Calu3 (cell line): Measurements from ENCODE around the gene TTC33. TPM values are rescaled to one million over a fixed set of nuclear protein-coding genes. Genes with fewer than 3 reads are reported as not detected.

Source experiments
- BruUV-seq: library from RNA; stranded (reverse); fragments of 400-500 nt; replicated peaks from 2 replicates; lab custom pipeline; 2021; lab: Mats Ljungman, UMichigan
- CTCF ChIA-PET: fragments of 300-600 bp; sonication (Branson Sonifier 250); formaldehyde crosslinking; loops from one replicate; lab custom pipeline; 2022; ENCODE audit warnings: antibody characterized with exemption; lab: Charles Lee
- DNase-seq: peaks from one replicate; pipeline ENCODE4 v3.0.0; 2022
- H3K27ac Mint-ChIP-seq: one replicate; pipeline ENCODE4 v1.8.0; 2022; ENCODE audit warnings: mixed read lengths; ENCODE audit not compliant: unreplicated experiment
- H3K27me3 Mint-ChIP-seq: one replicate; pipeline ENCODE4 v1.8.0; 2022; ENCODE audit warnings: mixed read lengths; ENCODE audit not compliant: unreplicated experiment
- H3K36me3 Mint-ChIP-seq: one replicate; pipeline ENCODE4 v1.8.0; 2022; ENCODE audit warnings: mild to moderate bottlenecking, moderate library complexity, mixed read lengths; ENCODE audit not compliant: insufficient read depth, unreplicated experiment
- H3K4me1 Mint-ChIP-seq: one replicate; pipeline ENCODE4 v1.8.0; 2022; ENCODE audit warnings: mild to moderate bottlenecking, low read depth, mixed read lengths; ENCODE audit not compliant: unreplicated experiment
- H3K4me3 Mint-ChIP-seq: one replicate; pipeline ENCODE4 v1.8.0; 2022; ENCODE audit warnings: mild to moderate bottlenecking, low read depth, moderate library complexity, mixed read lengths; ENCODE audit not compliant: unreplicated experiment
- H3K9me3 Mint-ChIP-seq: one replicate; pipeline ENCODE4 v1.8.0; 2022; ENCODE audit warnings: low read depth, mixed read lengths; ENCODE audit not compliant: unreplicated experiment
- intact Hi-C: fragments of 100-400 bp; cut with micrococcal nuclease; formaldehyde crosslinking; loops from one replicate; pipeline ENCODE4 v1.10.0; 2022; ENCODE audit not compliant: unreplicated experiment
- total RNA-seq: library from RNA; stranded (reverse); gene quantifications from 2 replicates; pipeline ENCODE4 v1.2.3, GENCODE V29; 2022
- TF ChIP-seq, protein P1 (sequence below): fragments of 200-600 bp; IDR thresholded peaks from one replicate; pipeline ENCODE4 v1.8.0; 2022; ENCODE audit warnings: antibody characterized with exemption; ENCODE audit not compliant: unreplicated experiment

TTC33 gene
- total RNA-seq, 1 experiment from 2014 or later: 11.3 TPM

DNA sequence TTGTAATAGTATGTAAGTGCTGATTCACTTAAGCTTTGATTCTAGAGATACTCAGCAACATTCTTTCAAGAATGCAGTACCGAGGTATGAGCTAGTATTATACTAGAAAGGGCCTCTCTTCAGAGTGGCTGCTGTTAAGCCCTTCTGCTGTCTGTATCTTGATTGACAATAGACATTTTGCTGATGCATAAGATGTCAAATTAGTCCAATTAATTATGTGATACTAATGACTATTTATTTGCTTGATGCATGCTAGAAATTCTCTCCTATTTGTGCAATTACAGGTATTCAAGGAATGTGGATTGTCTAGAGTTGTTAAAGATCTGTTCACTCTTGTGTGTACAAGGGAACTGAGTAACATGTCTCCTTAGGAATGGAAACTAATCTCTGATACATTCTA lies 168.4 kb downstream of the TTC33 start:
- Mint-ChIP-seq H3K27me3 (no peaks in the 10 kb centered on the region), H3K4me3 (no peak overlapping the region), H3K4me1 (no peaks in the 10 kb centered on the region), H3K27ac (no peak overlapping the region), H3K9me3 (no peaks in the 10 kb centered on the region), H3K36me3 (no peaks in the 10 kb centered on the region)
- CTCF ChIA-PET: no interaction called here
- no peak for DNase-seq
- no TSS peak for BruUV-seq
- TF ChIP-seq, protein P1, sequence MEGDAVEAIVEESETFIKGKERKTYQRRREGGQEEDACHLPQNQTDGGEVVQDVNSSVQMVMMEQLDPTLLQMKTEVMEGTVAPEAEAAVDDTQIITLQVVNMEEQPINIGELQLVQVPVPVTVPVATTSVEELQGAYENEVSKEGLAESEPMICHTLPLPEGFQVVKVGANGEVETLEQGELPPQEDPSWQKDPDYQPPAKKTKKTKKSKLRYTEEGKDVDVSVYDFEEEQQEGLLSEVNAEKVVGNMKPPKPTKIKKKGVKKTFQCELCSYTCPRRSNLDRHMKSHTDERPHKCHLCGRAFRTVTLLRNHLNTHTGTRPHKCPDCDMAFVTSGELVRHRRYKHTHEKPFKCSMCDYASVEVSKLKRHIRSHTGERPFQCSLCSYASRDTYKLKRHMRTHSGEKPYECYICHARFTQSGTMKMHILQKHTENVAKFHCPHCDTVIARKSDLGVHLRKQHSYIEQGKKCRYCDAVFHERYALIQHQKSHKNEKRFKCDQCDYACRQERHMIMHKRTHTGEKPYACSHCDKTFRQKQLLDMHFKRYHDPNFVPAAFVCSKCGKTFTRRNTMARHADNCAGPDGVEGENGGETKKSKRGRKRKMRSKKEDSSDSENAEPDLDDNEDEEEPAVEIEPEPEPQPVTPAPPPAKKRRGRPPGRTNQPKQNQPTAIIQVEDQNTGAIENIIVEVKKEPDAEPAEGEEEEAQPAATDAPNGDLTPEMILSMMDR: no peak
- intact Hi-C loops: no loop called here

DNA sequence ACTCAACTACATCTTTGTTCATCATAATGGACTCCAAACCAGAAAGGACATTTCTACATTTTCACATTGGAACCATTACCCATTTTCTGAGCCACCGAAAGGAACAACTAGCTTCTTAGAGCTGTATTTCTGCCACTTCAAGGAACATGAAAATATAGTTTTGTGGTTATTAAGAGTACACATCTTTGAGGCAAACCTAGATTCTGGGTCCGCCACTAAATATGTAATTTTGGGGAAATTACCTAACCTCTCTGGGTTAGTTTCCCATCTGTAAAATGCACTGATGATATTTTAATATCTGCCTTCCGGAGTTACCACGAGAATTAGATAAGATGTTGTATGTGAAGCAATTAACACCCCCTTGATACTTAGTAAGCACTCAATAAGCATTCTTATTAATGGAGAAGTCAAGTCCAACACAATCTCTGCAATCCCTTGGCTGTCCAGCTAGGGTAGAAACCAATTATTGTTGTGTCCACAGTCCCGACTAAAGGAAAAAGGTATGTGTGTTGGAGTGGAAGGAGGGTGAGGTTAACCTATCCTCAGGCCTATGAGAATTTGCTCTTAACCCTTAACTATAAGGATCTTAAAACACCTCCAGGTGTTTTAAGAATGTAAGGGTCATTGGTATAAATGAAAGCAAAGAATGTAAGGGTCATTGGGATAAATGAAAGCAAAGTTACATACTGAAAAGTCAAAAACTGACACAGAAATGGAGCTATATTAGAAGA lies 170.1 kb downstream of the TTC33 start:
- CTCF ChIA-PET: interaction anchor here (0.6 kb wide), 1 partner anchor 15 kb away, joined by 3 read pairs; no protein-coding TSS in a partner anchor
- BruUV-seq: no TSS peak
- intact Hi-C loops: no loop called here
- no peak for DNase-seq
- TF ChIP-seq, protein P1: no peak
- H3K27me3 Mint-ChIP-seq: no peaks in the 10 kb centered on the region
- no peaks in the 10 kb centered on the region for H3K9me3 Mint-ChIP-seq
- H3K4me3 Mint-ChIP-seq: no peak overlapping the region
- H3K27ac Mint-ChIP-seq: no peak overlapping the region
- no peaks in the 10 kb centered on the region for H3K36me3 Mint-ChIP-seq
- H3K4me1 Mint-ChIP-seq: no peaks in the 10 kb centered on the region

- DNase-seq: no peak
- Mint-ChIP-seq H3K27ac (no peak overlapping the region), H3K27me3 (no peaks in the 10 kb centered on the region), H3K4me3 (no peak overlapping the region), H3K36me3 (no peaks in the 10 kb centered on the region), H3K4me1 (no peaks in the 10 kb centered on the region), H3K9me3 (no peaks in the 10 kb centered on the region)
- TF ChIP-seq, protein P1: no peak
- no TSS peak for BruUV-seq
- intact Hi-C loops: no loop called here
- CTCF ChIA-PET: no interaction called here
Observed at GRCh38 chr5:40584054-40584453, 171.7 kb downstream of the TTC33 start.

GRCh38 chr5:40578501-40579451 lies 177.0 kb downstream of the TTC33 start:
- TF ChIP-seq, protein P1: no peak
- no peak for DNase-seq
- H3K27ac Mint-ChIP-seq: no peak overlapping the region

More at GRCh38 chr5:40578501-40579451, 177.0 kb downstream of the TTC33 start:
- intact Hi-C loops: no loop called here
- Mint-ChIP-seq H3K4me1 (no peaks in the 10 kb centered on the region), H3K4me3 (no peak overlapping the region), H3K27me3 (no peaks in the 10 kb centered on the region), H3K9me3 (no peaks in the 10 kb centered on the region), H3K36me3 (no peaks in the 10 kb centered on the region)
- CTCF ChIA-PET: no interaction called here
- BruUV-seq: no TSS peak
